Sigmoid colon (tissue), 4 donors: Measurements from ENCODE around the gene ZNF501.

Experiments used
- CTCF ChIP-seq, 4 experiments: fragments of 450-650 bp in 3 of 4; fragments of 200-600 bp in 1 of 4; IDR thresholded peaks; one replicate each; pipeline ENCODE4 v1.5.1; 2016 to 2019; ENCODE audit warnings: antibody characterized with exemption in 4 of 4, mild to moderate bottlenecking in 3 of 4, moderate library complexity in 2 of 4
- EP300 ChIP-seq, 4 donors: sonication (generic); formaldehyde crosslinking; IDR thresholded peaks; one replicate each; pipeline ENCODE4 v1.6.1; 2017; ENCODE audit warnings: antibody characterized with exemption in 4 of 4
- POLR2AphosphoS5 ChIP-seq, 4 donors: sonication (generic); formaldehyde crosslinking; IDR thresholded peaks; one replicate each; pipeline ENCODE4 v1.6.1; 2017; ENCODE audit warnings: antibody characterized with exemption in 4 of 4

GRCh38 chr3:44762170-44762677, 32.8 kb downstream of the ZNF501 start:
- TF ChIP-seq CTCF (IDR thresholded peaks at IDR 0.05) (no peak), EP300 (IDR thresholded peaks at IDR 0.05) (no peak), POLR2AphosphoS5 (IDR thresholded peaks at IDR 0.05) (no peak)
